ENCODE data around the gene SKA2.

DNA sequence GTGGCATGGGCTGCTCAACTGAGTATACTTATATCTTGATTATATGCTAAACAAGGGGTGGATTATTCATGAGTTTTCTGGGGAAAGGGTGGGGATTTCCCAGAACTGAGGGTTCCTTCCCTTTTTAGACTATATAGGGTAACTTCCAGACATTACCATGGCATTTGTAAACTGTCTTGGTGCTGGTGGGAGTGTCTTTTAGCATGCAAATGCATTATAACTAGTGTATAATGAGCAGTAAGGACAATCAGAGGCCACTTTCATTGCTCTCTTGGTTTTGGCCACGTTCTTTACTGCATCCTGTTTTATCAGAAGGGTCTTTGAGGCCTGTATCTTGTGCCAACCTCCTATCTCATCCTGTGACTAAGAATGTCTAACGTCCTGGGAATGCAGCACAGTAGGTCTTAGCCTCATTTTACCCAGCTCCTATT lies 12.6 kb upstream of the SKA2 start:
- TF ChIP-seq CTCF (IDR thresholded peaks at IDR 0.05; ENCODE audit: control extremely low read depth in 1 of 3, insufficient read depth in 1 of 3, low read depth in 1 of 3, low read length in 3 of 3) = no peak
- no peak for TF ChIP-seq ZNF274 (IDR thresholded peaks at IDR 0.05; ENCODE audit: borderline replicate concordance, extremely low read depth, low read length)
- no peak for TF ChIP-seq EZH2 (IDR thresholded peaks at IDR 0.05; ENCODE audit: low read depth, low read length, severe bottlenecking)
- TF ChIP-seq CHD2 (IDR thresholded peaks at IDR 0.05; ENCODE audit: low read length) = no peak
- TF ChIP-seq YY1 (IDR thresholded peaks at IDR 0.05; ENCODE audit: low read depth, low read length) = no peak
- no peak for TF ChIP-seq GTF2F1 (IDR thresholded peaks at IDR 0.05; ENCODE audit: borderline replicate concordance, low read depth, low read length)
- no peak for TF ChIP-seq CEBPB (IDR thresholded peaks at IDR 0.05; ENCODE audit: low read depth, low read length)
- TF ChIP-seq CBX8 (IDR thresholded peaks at IDR 0.05; ENCODE audit: borderline replicate concordance, low read depth, low read length) = no peak
- TF ChIP-seq SIN3A (conservative IDR thresholded peaks at IDR 0.05 in 1 of 2, IDR thresholded peaks at IDR 0.05 in 1 of 2; ENCODE audit: low read depth in 1 of 2, low read length in 2 of 2) = no peak
- no peak for TF ChIP-seq SRF (IDR thresholded peaks at IDR 0.05; ENCODE audit: low read depth, low read length)
